ENCODE data around the gene CCDC18.

GRCh38 chr1:93252598-93252997, 72.1 kb downstream of the CCDC18 start:
- TF ChIP-seq CTCF (IDR thresholded peaks at IDR 0.05) (no peak), POLR2A (IDR thresholded peaks at IDR 0.05) (no peak), EP300 (IDR thresholded peaks at IDR 0.05) (no peak)
